Measurements from ENCODE around the gene UXS1. TPM values are rescaled to one million over a fixed set of nuclear protein-coding genes. Genes with fewer than 3 reads are reported as not detected.

UXS1 gene
- total and polyA plus RNA-seq, 3 experiments from 2014 or later = 47.2 to 76.1 (median 51.6) TPM

DNA sequence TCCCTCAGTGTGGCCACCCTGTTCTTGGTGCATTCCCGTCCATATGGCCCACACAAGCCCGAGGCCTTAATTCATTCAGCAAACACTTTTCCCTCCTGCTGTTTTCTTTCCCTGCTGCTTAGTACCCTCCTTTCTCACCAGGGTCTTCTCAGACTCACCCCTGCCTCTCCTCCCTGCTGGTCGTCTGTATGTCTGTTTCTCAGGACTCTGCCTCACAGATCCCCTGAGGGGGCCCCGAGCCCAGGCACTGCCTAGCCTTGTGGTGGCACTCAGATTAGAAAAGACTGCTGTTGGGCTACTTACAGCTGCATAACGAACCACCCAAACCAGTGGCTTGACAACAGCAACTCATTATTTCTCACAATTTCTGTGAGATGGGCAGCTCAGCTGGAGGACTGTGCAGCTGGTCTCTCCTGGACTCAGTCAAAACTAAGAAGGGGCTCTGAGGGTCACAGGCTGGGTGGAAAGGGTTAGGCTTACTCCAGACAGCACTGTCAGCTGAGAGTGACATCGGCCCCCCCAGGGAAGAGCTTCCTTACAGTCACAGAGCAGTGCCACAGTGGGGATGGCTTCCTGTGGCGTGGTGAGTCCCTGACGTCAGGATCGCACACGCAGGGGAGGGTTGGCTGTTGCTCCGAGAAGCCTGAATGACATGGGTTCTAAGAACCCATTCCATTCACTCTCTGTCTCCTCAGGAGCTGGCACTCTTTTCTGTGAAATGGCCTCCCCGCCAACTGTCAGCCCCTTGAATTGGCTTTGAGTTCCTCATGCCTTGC lies 139.0 kb downstream of the UXS1 start:
- Mint-ChIP-seq H3K9me3 (no peaks in the 10 kb centered on the region), H3K4me3 (peak overlapping the region in 3 of 7 donors; percentile 6 to 70 (median 23)), H3K4me1 (peaks cover 79 to 87% (median 85%) of the 10 kb centered on the region in 3 donors), H3K27ac (peak overlapping the region in 2 of 8 donors; percentile 23 to 84), H3K27me3 (no peaks in the 10 kb centered on the region), H3K36me3 (peaks cover 0 to 2% (median 0%) of the 10 kb centered on the region in 3 donors)
- Histone ChIP-seq H3K9me3 (ENCODE audit: low read length) (no peaks in the 10 kb centered on the region), H3K36me3 (ENCODE audit: insufficient read depth, low read length) (no peaks in the 10 kb centered on the region), H3K4me3 (ENCODE audit: low read length) (no peak overlapping the region), H3K27ac (ENCODE audit: low read depth, low read length) (no peak overlapping the region), H3K27me3 (ENCODE audit: insufficient read depth, low read length, poor library complexity, severe bottlenecking) (no peaks in the 10 kb centered on the region), H3K4me1 (ENCODE audit: insufficient read depth, low read length) (peaks cover 77% of the 10 kb centered on the region)
- CTCF ChIA-PET = no interaction called here
- POLR2A ChIA-PET = no interaction called here
- peak in 1 of 5 donors; percentile 39 for DNase-seq

- POLR2A ChIA-PET = no interaction called here
- CTCF ChIA-PET = no interaction called here
- no peaks in the 10 kb centered on the region for H3K9me3 Mint-ChIP-seq
- DNase-seq = no peak
- H3K36me3 Mint-ChIP-seq = peaks cover 0 to 2% (median 0%) of the 10 kb centered on the region in 3 donors
- peaks cover 73 to 81% (median 80%) of the 10 kb centered on the region in 3 donors for H3K4me1 Mint-ChIP-seq
- peaks cover 70% of the 10 kb centered on the region for H3K4me1 ChIP-seq (ENCODE audit: insufficient read depth, low read length)
- H3K27ac ChIP-seq (ENCODE audit: low read depth, low read length) = no peak overlapping the region
- H3K27ac Mint-ChIP-seq = no peak overlapping the region
- no peaks in the 10 kb centered on the region for H3K27me3 ChIP-seq (ENCODE audit: insufficient read depth, low read length, poor library complexity, severe bottlenecking)
- H3K27me3 Mint-ChIP-seq = no peaks in the 10 kb centered on the region
- H3K4me3 Mint-ChIP-seq = peak overlapping the region in 1 of 7 donors; percentile 17
- H3K9me3 ChIP-seq (ENCODE audit: low read length) = no peaks in the 10 kb centered on the region
- no peaks in the 10 kb centered on the region for H3K36me3 ChIP-seq (ENCODE audit: insufficient read depth, low read length)
- no peak overlapping the region for H3K4me3 ChIP-seq (ENCODE audit: low read length)
These were observed 139.8 kb downstream of the UXS1 start for GRCh38 chr2:106054321-106054720.

GRCh38 chr2:106053581-106053980 lies 140.5 kb downstream of the UXS1 start:
- peak overlapping the region in 6 of 7 donors; percentile 6 to 69 (median 44) for H3K4me3 Mint-ChIP-seq
- H3K9me3 Mint-ChIP-seq = no peaks in the 10 kb centered on the region
- Histone ChIP-seq H3K36me3 (ENCODE audit: insufficient read depth, low read length) (no peaks in the 10 kb centered on the region), H3K4me1 (ENCODE audit: insufficient read depth, low read length) (peaks cover 62% of the 10 kb centered on the region), H3K9me3 (ENCODE audit: low read length) (no peaks in the 10 kb centered on the region), H3K27me3 (ENCODE audit: insufficient read depth, low read length, poor library complexity, severe bottlenecking) (no peaks in the 10 kb centered on the region), H3K27ac (ENCODE audit: low read depth, low read length) (no peak overlapping the region), H3K4me3 (ENCODE audit: low read length) (peak overlapping the region; percentile 9)
- ChIA-PET CTCF (interaction anchor here (0.9 to 1.0 kb wide), 3 partner anchors 12 to 133 kb away, joined by 3 read pairs; no protein-coding TSS in a partner anchor), POLR2A (interaction anchor here (1.6 kb wide), 1 partner anchor 41 kb away, joined by 5 read pairs; no protein-coding TSS in a partner anchor)
- DNase-seq = no peak
- no peaks in the 10 kb centered on the region for H3K27me3 Mint-ChIP-seq
- H3K4me1 Mint-ChIP-seq = peaks cover 66 to 81% (median 80%) of the 10 kb centered on the region in 3 donors
- H3K36me3 Mint-ChIP-seq = peaks cover 0 to 2% (median 0%) of the 10 kb centered on the region in 3 donors
- peak overlapping the region in 5 of 8 donors; percentile 38 to 83 (median 70) for H3K27ac Mint-ChIP-seq

GRCh38 chr2:106053116-106053515 lies 141.0 kb downstream of the UXS1 start:
- Mint-ChIP-seq H3K27ac (peak overlapping the region in 7 of 8 donors; percentile 0 to 83 (median 70)), H3K27me3 (no peaks in the 10 kb centered on the region)

DNA sequence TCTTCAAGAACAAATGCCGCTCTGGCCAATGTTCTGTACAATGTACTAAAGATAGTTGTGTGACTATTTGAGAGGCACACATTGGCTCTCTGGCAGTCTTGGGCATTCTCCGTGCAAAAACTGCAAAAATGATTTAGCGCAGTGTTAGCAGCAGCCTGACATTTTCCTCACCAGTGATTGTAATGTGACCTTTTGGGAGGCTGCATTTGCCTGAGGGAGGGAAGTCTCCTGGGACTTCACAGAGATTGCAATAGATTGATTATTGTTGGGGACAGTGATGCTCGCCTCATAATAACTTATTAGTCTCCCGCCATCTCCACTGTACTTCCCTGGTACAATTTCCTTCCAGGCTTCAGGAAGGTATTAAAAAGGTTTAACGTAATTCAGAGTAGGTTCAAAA lies 149.2 kb downstream of the UXS1 start:
- H3K4me1 ChIP-seq (ENCODE audit: insufficient read depth, low read length) = no peaks in the 10 kb centered on the region
- H3K36me3 ChIP-seq (ENCODE audit: insufficient read depth, low read length) = no peaks in the 10 kb centered on the region
- Mint-ChIP-seq H3K36me3 (no peaks in the 10 kb centered on the region), H3K9me3 (no peaks in the 10 kb centered on the region), H3K4me1 (peaks cover 2 to 11% (median 10%) of the 10 kb centered on the region in 3 donors), H3K27me3 (no peaks in the 10 kb centered on the region), H3K27ac (peak overlapping the region in 1 of 8 donors; percentile 35), H3K4me3 (no peak overlapping the region)
- POLR2A ChIA-PET = no interaction called here
- no peak overlapping the region for H3K4me3 ChIP-seq (ENCODE audit: low read length)
- H3K27me3 ChIP-seq (ENCODE audit: insufficient read depth, low read length, poor library complexity, severe bottlenecking) = no peaks in the 10 kb centered on the region
- no peaks in the 10 kb centered on the region for H3K9me3 ChIP-seq (ENCODE audit: low read length)
- CTCF ChIA-PET = no interaction called here
- DNase-seq = no peak
- no peak overlapping the region for H3K27ac ChIP-seq (ENCODE audit: low read depth, low read length)

More at GRCh38 chr2:106053116-106053515, 141.0 kb downstream of the UXS1 start:
- Histone ChIP-seq H3K27me3 (ENCODE audit: insufficient read depth, low read length, poor library complexity, severe bottlenecking) (no peaks in the 10 kb centered on the region), H3K9me3 (ENCODE audit: low read length) (no peaks in the 10 kb centered on the region), H3K36me3 (ENCODE audit: insufficient read depth, low read length) (no peaks in the 10 kb centered on the region), H3K4me1 (ENCODE audit: insufficient read depth, low read length) (peaks cover 58% of the 10 kb centered on the region), H3K4me3 (ENCODE audit: low read length) (peak overlapping the region; percentile 9), H3K27ac (ENCODE audit: low read depth, low read length) (no peak overlapping the region)
- DNase-seq = peak in 2 of 5 donors; percentile 34 to 37
- ChIA-PET POLR2A (interaction anchor here (1.6 kb wide), 1 partner anchor 41 kb away, joined by 5 read pairs; no protein-coding TSS in a partner anchor), CTCF (interaction anchor here (0.8 to 1.6 kb wide), 6 partner anchors 10 to 134 kb away, joined by 3 to 8 read pairs (median 3); no protein-coding TSS in a partner anchor)
- peak overlapping the region; percentile 6 to 69 (median 53) for H3K4me3 Mint-ChIP-seq
- H3K36me3 Mint-ChIP-seq = peaks cover 0 to 2% (median 0%) of the 10 kb centered on the region in 3 donors
- no peaks in the 10 kb centered on the region for H3K9me3 Mint-ChIP-seq
- peaks cover 61 to 78% (median 77%) of the 10 kb centered on the region in 3 donors for H3K4me1 Mint-ChIP-seq

- ChIA-PET CTCF (interaction anchor here (1.4 kb wide), 1 partner anchor 8 kb away, joined by 3 read pairs; no protein-coding TSS in a partner anchor), POLR2A (no interaction called here)
- Histone ChIP-seq H3K27ac (ENCODE audit: low read depth, low read length) (no peak overlapping the region), H3K4me1 (ENCODE audit: insufficient read depth, low read length) (no peaks in the 10 kb centered on the region), H3K27me3 (ENCODE audit: insufficient read depth, low read length, poor library complexity, severe bottlenecking) (no peaks in the 10 kb centered on the region), H3K9me3 (ENCODE audit: low read length) (no peaks in the 10 kb centered on the region), H3K4me3 (ENCODE audit: low read length) (no peak overlapping the region), H3K36me3 (ENCODE audit: insufficient read depth, low read length) (no peaks in the 10 kb centered on the region)
- Mint-ChIP-seq H3K27ac (peak overlapping the region in 1 of 8 donors; percentile 14), H3K4me3 (no peak overlapping the region), H3K36me3 (no peaks in the 10 kb centered on the region), H3K9me3 (no peaks in the 10 kb centered on the region), H3K27me3 (no peaks in the 10 kb centered on the region), H3K4me1 (peaks cover 2 to 6% (median 6%) of the 10 kb centered on the region in 3 donors)
- DNase-seq = no peak
These were observed 150.1 kb downstream of the UXS1 start for GRCh38 chr2:106044021-106044420.
